KOPT-K1 (cell line): ENCODE results near the gene MCF2.
"Not testable (repeated sequence)": the region's sequence is repeated elsewhere in the genome, so short reads cannot be mapped to it uniquely, and the experiment has no call there.

Source experiments
- H3K27ac ChIP-seq: fragments of 200-600 bp; sonication (generic); 2 replicates; pipeline ENCODE4 v1.5.1; 2016; ENCODE audit warnings: antibody characterized with exemption, mild to moderate bottlenecking, low read depth, low read length; ENCODE audit not compliant: poor library complexity, severe bottlenecking
- H3K36me3 ChIP-seq: fragments of 200-600 bp; sonication (generic); 2 replicates; pipeline ENCODE4 v1.5.1; 2017; ENCODE audit warnings: antibody characterized with exemption, mild to moderate bottlenecking, low read length, moderate library complexity; ENCODE audit not compliant: insufficient read depth
- H3K9me3 ChIP-seq: fragments of 200-600 bp; sonication (generic); 2 replicates; pipeline ENCODE4 v1.5.1; 2017; ENCODE audit warnings: antibody characterized with exemption, low read length, mild to moderate bottlenecking; ENCODE audit not compliant: insufficient read depth, poor library complexity, severe bottlenecking

Gene MCF2

GRCh38 chrX:139685175-139685574, 22.8 kb downstream of the MCF2 start:
- H3K9me3 ChIP-seq, H3K27ac ChIP-seq, H3K36me3 ChIP-seq: not testable (repeated sequence)

GRCh38 chrX:139680356-139680755, 27.6 kb downstream of the MCF2 start:
- H3K9me3 ChIP-seq, result no peaks in the 10 kb centered on the region
- no peaks in the 10 kb centered on the region for H3K36me3 ChIP-seq
- no peak overlapping the region for H3K27ac ChIP-seq

- no peaks in the 10 kb centered on the region for H3K9me3 ChIP-seq
- no peak overlapping the region for H3K27ac ChIP-seq
- H3K36me3 ChIP-seq, result no peaks in the 10 kb centered on the region
Observed at GRCh38 chrX:139647597-139647996, 60.4 kb downstream of the MCF2 start.

- H3K36me3 ChIP-seq, result no peaks in the 10 kb centered on the region
- H3K27ac ChIP-seq, result no peak overlapping the region
- H3K9me3 ChIP-seq, result no peaks in the 10 kb centered on the region
Observed at GRCh38 chrX:139642241-139642927, 65.6 kb downstream of the MCF2 start.

GRCh38 chrX:139640259-139640658, 67.7 kb downstream of the MCF2 start:
- Histone ChIP-seq H3K9me3 (no peaks in the 10 kb centered on the region), H3K36me3 (no peaks in the 10 kb centered on the region), H3K27ac (no peak overlapping the region)

GRCh38 chrX:139639253-139639652, 68.7 kb downstream of the MCF2 start:
- Histone ChIP-seq H3K9me3 (no peaks in the 10 kb centered on the region), H3K36me3 (no peaks in the 10 kb centered on the region), H3K27ac (no peak overlapping the region)

- Histone ChIP-seq H3K9me3 (no peaks in the 10 kb centered on the region), H3K36me3 (no peaks in the 10 kb centered on the region), H3K27ac (no peak overlapping the region)
Observed at GRCh38 chrX:139600105-139600504, 107.9 kb downstream of the MCF2 start.

- Histone ChIP-seq H3K9me3 (no peaks in the 10 kb centered on the region), H3K27ac (no peak overlapping the region), H3K36me3 (no peaks in the 10 kb centered on the region)
Observed at GRCh38 chrX:139596068-139596467, 111.9 kb downstream of the MCF2 start.

GRCh38 chrX:139585613-139586012, 122.4 kb downstream of the MCF2 start:
- Histone ChIP-seq H3K9me3 (no peaks in the 10 kb centered on the region), H3K36me3 (no peaks in the 10 kb centered on the region), H3K27ac (no peak overlapping the region)

GRCh38 chrX:139581068-139581467, 126.9 kb downstream of the MCF2 start:
- Histone ChIP-seq H3K36me3 (no peaks in the 10 kb centered on the region), H3K9me3 (no peaks in the 10 kb centered on the region), H3K27ac (no peak overlapping the region)

- Histone ChIP-seq H3K27ac (no peak overlapping the region), H3K36me3 (no peaks in the 10 kb centered on the region), H3K9me3 (no peaks in the 10 kb centered on the region)
Observed at GRCh38 chrX:139566981-139567380, 141.0 kb downstream of the MCF2 start.

- H3K9me3 ChIP-seq, result no peaks in the 10 kb centered on the region
- H3K36me3 ChIP-seq, result no peaks in the 10 kb centered on the region
- H3K27ac ChIP-seq, result no peak overlapping the region
Observed at GRCh38 chrX:139563251-139563650, 144.7 kb downstream of the MCF2 start.

- Histone ChIP-seq H3K27ac (no peak overlapping the region), H3K9me3 (no peaks in the 10 kb centered on the region), H3K36me3 (no peaks in the 10 kb centered on the region)
Observed at GRCh38 chrX:139560221-139560620, 147.7 kb downstream of the MCF2 start.

- Histone ChIP-seq H3K27ac (no peak overlapping the region), H3K9me3 (no peaks in the 10 kb centered on the region), H3K36me3 (no peaks in the 10 kb centered on the region)
Observed at GRCh38 chrX:139559383-139560042, 148.5 kb downstream of the MCF2 start.

- Histone ChIP-seq H3K36me3 (no peaks in the 10 kb centered on the region), H3K27ac (no peak overlapping the region), H3K9me3 (no peaks in the 10 kb centered on the region)
Observed at GRCh38 chrX:139554991-139555675, 152.8 kb downstream of the MCF2 start.
